ENCODE measurements around the gene MARCHF6. TPM values are rescaled to one million over a fixed set of nuclear protein-coding genes. Genes with fewer than 3 reads are reported as not detected.

MARCHF6 gene
- total and polyA plus RNA-seq, 9 of the 15 experiments (the other 6 are each of a cell fraction or from before 2014, with no cell fraction given), result 74.1 to 456 (median 116) TPM

GRCh38 chr5:10304932-10305331, 48.6 kb upstream of the MARCHF6 start (continued):
- TF ChIP-seq CTCF (IDR thresholded peaks at IDR 0.05 in 2 of 3, conservative IDR thresholded peaks at IDR 0.05 in 1 of 3; ENCODE audit: insufficient read depth in 2 of 3, low read depth in 1 of 3, low read length in 3 of 3) (peak; percentile 74 to 89 (median 85)), SREBF1 (IDR thresholded peaks at IDR 0.05; ENCODE audit: borderline replicate concordance, low read depth, low read length) (no peak), HOXB6 (CRISPR knock-in tag; IDR thresholded peaks at IDR 0.05; ENCODE audit: borderline replicate concordance) (no peak), RREB1 (CRISPR knock-in tag; IDR thresholded peaks at IDR 0.05) (no peak), ZNF282 (CRISPR knock-in tag; IDR thresholded peaks at IDR 0.05) (no peak), RBM14 (IDR thresholded peaks at IDR 0.05; ENCODE audit: borderline replicate concordance, insufficient read depth, low read depth, low read length) (no peak), SMC3 (conservative IDR thresholded peaks at IDR 0.05; ENCODE audit: insufficient read depth, low read depth, low read length) (peak; percentile 48; the same call in 1 of the 2 replicates), MEF2D (tag; conservative IDR thresholded peaks at IDR 0.05; ENCODE audit: low read depth) (0 out of 2 replicates have a peak, but pooled peaks have one; percentile 21), TCF15 (CRISPR knock-in tag; IDR thresholded peaks at IDR 0.05) (no peak), ATF4 (CRISPR knock-in tag; IDR thresholded peaks at IDR 0.05) (no peak), MYNN (IDR thresholded peaks at IDR 0.05) (0 out of 2 replicates have a peak, but pooled peaks have one; percentile 46), MYNN (CRISPR knock-in tag; IDR thresholded peaks at IDR 0.05) (no peak), ZNF212 (CRISPR knock-in tag; IDR thresholded peaks at IDR 0.05) (no peak), ZNF780A (CRISPR knock-in tag; IDR thresholded peaks at IDR 0.05) (no peak), BCLAF1 (IDR thresholded peaks at IDR 0.05; ENCODE audit: borderline replicate concordance in 1 of 2, control insufficient read depth in 1 of 2, low read depth in 2 of 2, low read length in 1 of 2) (no peak), ZNF764 (CRISPR knock-in tag; IDR thresholded peaks at IDR 0.05; ENCODE audit: low read depth) (no peak)
